CD4-positive, alpha-beta T cell (primary cell): ENCODE measurements around the gene DOCK2. TPM values are rescaled to one million over a fixed set of nuclear protein-coding genes. Genes with fewer than 3 reads are reported as not detected.

Source experiments
- ATAC-seq: fragments of 200-7000 bp; cut with Tn5 transposase; one replicate; pipeline ENCODE4 v1.10.0; 2022; ENCODE audit warnings: mild to moderate bottlenecking; ENCODE audit not compliant: poor library complexity
- CTCF ChIA-PET: fragments of 350-600 bp; sonication (Branson Sonifier 250); formaldehyde crosslinking; loops from one replicate; lab custom pipeline; 2021; ENCODE audit warnings: antibody characterized with exemption, inconsistent platforms; lab: Charles Lee
- POLR2A ChIA-PET: fragments of 350-600 bp; sonication (Branson Sonifier 250); formaldehyde crosslinking; loops from one replicate; lab custom pipeline; 2021; ENCODE audit warnings: antibody characterized with exemption, inconsistent platforms; lab: Charles Lee
- DNase-seq, 14 experiments: peaks; one replicate each; pipeline ENCODE4 v3.0.0-alpha.2; 2013 to 2020; ENCODE audit warnings: mixed read lengths in 2 of 14
- H3K27ac ChIP-seq, 2 donors: one replicate each; pipeline versions ENCODE4 v1.5.1 to v1.7.0; 2013; ENCODE audit warnings: low read length in 2 of 2, low read depth in 1 of 2, mild to moderate bottlenecking in 1 of 2
- H3K27me3 ChIP-seq, 2 experiments: 1 replicate in 1 of 2; 2 replicates in 1 of 2; pipeline versions ENCODE4 v1.6.1 to v1.7.0; 2013; ENCODE audit warnings: low read length in 2 of 2, control low read depth in 1 of 2, mild to moderate bottlenecking in 1 of 2, moderate library complexity in 1 of 2; ENCODE audit not compliant: insufficient read depth in 2 of 2, control insufficient read depth in 1 of 2
- H3K36me3 ChIP-seq: one replicate; pipeline ENCODE4 v1.6.1; 2013; ENCODE audit warnings: low read length, control low read depth; ENCODE audit not compliant: insufficient read depth
- H3K4me1 ChIP-seq: one replicate; pipeline ENCODE4 v1.6.1; 2013; ENCODE audit warnings: low read length, control low read depth; ENCODE audit not compliant: insufficient read depth
- H3K4me3 ChIP-seq: one replicate; pipeline ENCODE4 v1.5.1; 2013; ENCODE audit warnings: mild to moderate bottlenecking, low read length, moderate library complexity
- H3K9me3 ChIP-seq, 2 experiments: 1 replicate in 1 of 2; 2 replicates in 1 of 2; pipeline versions ENCODE4 v1.6.1 to v1.7.0; 2013; ENCODE audit warnings: low read length in 2 of 2, mild to moderate bottlenecking in 2 of 2, control low read depth in 1 of 2, moderate library complexity in 1 of 2; ENCODE audit not compliant: control insufficient read depth in 1 of 2, insufficient read depth in 1 of 2
- H3K27ac Mint-ChIP-seq: one replicate; pipeline ENCODE4 v1.8.0; 2020; ENCODE audit warnings: mixed read lengths
- H3K27me3 Mint-ChIP-seq: one replicate; pipeline ENCODE4 v1.8.0; 2021; ENCODE audit warnings: mixed read lengths
- H3K36me3 Mint-ChIP-seq: one replicate; pipeline ENCODE4 v1.8.0; 2021; ENCODE audit warnings: low read depth, mixed read lengths
- H3K4me1 Mint-ChIP-seq: one replicate; pipeline ENCODE4 v1.8.0; 2021; ENCODE audit warnings: low read depth, mixed read lengths
- H3K4me3 Mint-ChIP-seq: one replicate; pipeline ENCODE4 v1.8.0; 2020; ENCODE audit warnings: mild to moderate bottlenecking, mixed read lengths
- H3K9me3 Mint-ChIP-seq: one replicate; pipeline ENCODE4 v1.8.0; 2020; ENCODE audit warnings: mixed read lengths
- intact Hi-C, 2 experiments: fragments of 100-400 bp; cut with DNase I in 1 of 2; cut with micrococcal nuclease in 1 of 2; formaldehyde crosslinking; loops; one replicate each; pipeline versions ENCODE4 v1.15.1 to v1.9.0; 2023 to 2025; cut with DNase I, micrococcal nuclease
- total RNA-seq, 174 experiments: library from RNA in 2 of 174; stranded (reverse) in 2 of 174; gene quantifications; one replicate each; pipeline ENCODE4 v1.2.3 and lab custom pipeline; 2021 to 2026
- TF ChIP-seq, protein P1 (sequence below): fragments of 200-600 bp; IDR thresholded peaks from one replicate; pipeline ENCODE4 v1.8.0; 2022; ENCODE audit warnings: antibody characterized with exemption, mild to moderate bottlenecking

The DOCK2 gene
- total RNA-seq, 2 experiments from 2014 or later, result 220 to 229 TPM

DNA sequence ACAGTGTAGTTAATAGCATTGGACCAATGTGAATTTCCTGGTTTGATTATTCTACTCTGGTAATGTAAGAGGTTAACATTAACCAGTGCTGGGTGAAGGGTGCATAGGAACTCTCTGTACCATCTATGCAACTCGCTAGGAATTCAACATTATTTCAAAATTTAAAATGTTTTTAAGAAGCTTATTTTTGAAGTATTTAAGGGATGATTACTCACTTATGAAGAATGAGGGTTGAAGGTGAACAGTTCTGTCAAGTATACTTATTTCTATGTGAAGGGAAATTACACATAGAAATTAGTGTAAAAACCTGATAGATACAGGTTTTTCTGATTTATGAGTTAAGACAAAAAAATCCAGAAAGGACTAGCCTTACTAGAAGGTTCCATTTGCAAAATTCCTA lies 177.4 kb downstream of the DOCK2 start:
- no peaks in the 10 kb centered on the region for H3K9me3 Mint-ChIP-seq
- no peaks in the 10 kb centered on the region for H3K9me3 ChIP-seq
- POLR2A ChIA-PET, result no interaction called here
- no peak for DNase-seq
- peaks cover 2% of the 10 kb centered on the region for H3K4me1 Mint-ChIP-seq
- no peaks in the 10 kb centered on the region for H3K27me3 Mint-ChIP-seq
- H3K4me3 Mint-ChIP-seq, result no peak overlapping the region
- H3K4me3 ChIP-seq, result no peak overlapping the region
- intact Hi-C loops, result no loop called here
- H3K36me3 Mint-ChIP-seq, result peaks cover 95% of the 10 kb centered on the region
- CTCF ChIA-PET, result no interaction called here
- no peak for ATAC-seq
- TF ChIP-seq, protein P1, sequence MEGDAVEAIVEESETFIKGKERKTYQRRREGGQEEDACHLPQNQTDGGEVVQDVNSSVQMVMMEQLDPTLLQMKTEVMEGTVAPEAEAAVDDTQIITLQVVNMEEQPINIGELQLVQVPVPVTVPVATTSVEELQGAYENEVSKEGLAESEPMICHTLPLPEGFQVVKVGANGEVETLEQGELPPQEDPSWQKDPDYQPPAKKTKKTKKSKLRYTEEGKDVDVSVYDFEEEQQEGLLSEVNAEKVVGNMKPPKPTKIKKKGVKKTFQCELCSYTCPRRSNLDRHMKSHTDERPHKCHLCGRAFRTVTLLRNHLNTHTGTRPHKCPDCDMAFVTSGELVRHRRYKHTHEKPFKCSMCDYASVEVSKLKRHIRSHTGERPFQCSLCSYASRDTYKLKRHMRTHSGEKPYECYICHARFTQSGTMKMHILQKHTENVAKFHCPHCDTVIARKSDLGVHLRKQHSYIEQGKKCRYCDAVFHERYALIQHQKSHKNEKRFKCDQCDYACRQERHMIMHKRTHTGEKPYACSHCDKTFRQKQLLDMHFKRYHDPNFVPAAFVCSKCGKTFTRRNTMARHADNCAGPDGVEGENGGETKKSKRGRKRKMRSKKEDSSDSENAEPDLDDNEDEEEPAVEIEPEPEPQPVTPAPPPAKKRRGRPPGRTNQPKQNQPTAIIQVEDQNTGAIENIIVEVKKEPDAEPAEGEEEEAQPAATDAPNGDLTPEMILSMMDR, result no peak
- H3K4me1 ChIP-seq, result no peaks in the 10 kb centered on the region
- H3K27ac ChIP-seq, result no peak overlapping the region
- peaks cover 93% of the 10 kb centered on the region for H3K36me3 ChIP-seq
- H3K27ac Mint-ChIP-seq, result no peak overlapping the region
- H3K27me3 ChIP-seq, result no peaks in the 10 kb centered on the region

DNA sequence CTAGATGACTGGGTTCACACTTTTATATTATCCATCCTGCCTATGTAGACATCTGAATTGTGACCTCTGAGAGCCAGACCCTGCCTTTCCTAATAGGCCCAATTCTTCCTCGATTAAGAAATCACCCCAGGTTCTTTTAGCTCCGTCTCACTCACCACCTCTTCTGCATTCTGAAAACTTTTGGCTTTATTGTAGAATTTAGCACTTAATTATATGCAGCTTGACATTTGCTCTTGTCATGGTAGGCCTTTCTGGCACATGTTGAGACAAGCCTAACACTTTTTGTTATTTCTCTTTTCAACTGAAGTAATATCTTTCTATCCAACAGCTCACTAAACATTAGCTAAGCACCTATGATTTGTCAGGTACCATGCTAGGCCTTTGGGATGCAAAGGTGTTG lies 180.0 kb downstream of the DOCK2 start:
- ATAC-seq, result no peak
- H3K4me1 Mint-ChIP-seq, result no peaks in the 10 kb centered on the region
- H3K27ac Mint-ChIP-seq, result no peak overlapping the region
- H3K9me3 Mint-ChIP-seq, result no peaks in the 10 kb centered on the region
- peaks cover 74% of the 10 kb centered on the region for H3K36me3 Mint-ChIP-seq
- DNase-seq, result no peak
- Histone ChIP-seq H3K4me1 (no peaks in the 10 kb centered on the region), H3K27me3 (no peaks in the 10 kb centered on the region), H3K36me3 (peaks cover 73% of the 10 kb centered on the region), H3K9me3 (no peaks in the 10 kb centered on the region), H3K4me3 (no peak overlapping the region), H3K27ac (no peak overlapping the region)
- intact Hi-C loops, result no loop called here
- TF ChIP-seq, protein P1, result no peak
- no peaks in the 10 kb centered on the region for H3K27me3 Mint-ChIP-seq
- POLR2A ChIA-PET, result no interaction called here
- no peak overlapping the region for H3K4me3 Mint-ChIP-seq
- CTCF ChIA-PET, result interaction anchor here (0.6 kb wide), 1 partner anchor 18 kb away, joined by 3 read pairs; no protein-coding TSS in a partner anchor

DNA sequence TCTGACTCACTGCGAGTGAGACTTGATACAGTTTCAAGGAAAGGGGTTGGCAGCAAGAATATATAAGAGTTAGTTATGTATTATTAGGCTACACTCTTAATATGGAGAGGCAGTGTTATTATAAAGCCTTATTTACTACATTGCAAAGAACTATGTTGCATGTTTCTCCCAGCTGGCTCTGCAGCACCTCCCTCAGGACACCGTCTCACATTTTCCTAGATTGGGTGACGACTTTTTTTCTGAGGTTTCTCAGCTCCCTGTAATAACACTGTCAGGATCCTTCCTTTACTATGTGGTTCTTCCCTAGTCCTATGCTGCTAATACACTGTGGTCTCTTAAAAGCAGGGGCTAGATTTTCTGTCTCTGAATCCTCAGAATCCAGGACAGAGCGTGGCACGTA lies 189.5 kb downstream of the DOCK2 start:
- no peak overlapping the region for H3K27ac Mint-ChIP-seq
- DNase-seq (no peak), ATAC-seq (no peak)
- ChIA-PET CTCF (no interaction called here), POLR2A (no interaction called here)
- TF ChIP-seq, protein P1, result no peak
- H3K4me1 Mint-ChIP-seq, result peaks cover 10% of the 10 kb centered on the region
- no peak overlapping the region for H3K4me3 Mint-ChIP-seq
- Histone ChIP-seq H3K4me1 (no peaks in the 10 kb centered on the region), H3K27me3 (no peaks in the 10 kb centered on the region), H3K27ac (no peak overlapping the region), H3K9me3 (no peaks in the 10 kb centered on the region), H3K36me3 (no peaks in the 10 kb centered on the region), H3K4me3 (no peak overlapping the region)
- intact Hi-C loops, result no loop called here
- no peaks in the 10 kb centered on the region for H3K9me3 Mint-ChIP-seq
- no peaks in the 10 kb centered on the region for H3K27me3 Mint-ChIP-seq
- H3K36me3 Mint-ChIP-seq, result peaks cover 55% of the 10 kb centered on the region
